Parathyroid adenoma (tissue), 2 donors: ENCODE data around the gene EHBP1L1.
A peak's percentile ranks its signal among the peaks of the same experiment; 100 is the strongest.

Experiments used
- H2AFZ ChIP-seq: fragments of 300-600 bp; sonication (generic); one replicate; pipeline ENCODE4 v1.7.0; 2017; ENCODE audit warnings: antibody characterized with exemption, mild to moderate bottlenecking
- H3K27ac ChIP-seq: fragments of 300-600 bp; sonication (generic); one replicate; pipeline ENCODE4 v1.7.0; 2017
- H3K27me3 ChIP-seq: fragments of 300-600 bp; sonication (generic); one replicate; pipeline ENCODE4 v1.7.0; 2017; ENCODE audit warnings: low read length; ENCODE audit not compliant: control insufficient read depth, insufficient read depth
- H3K36me3 ChIP-seq: fragments of 300-600 bp; sonication (generic); one replicate; pipeline ENCODE4 v1.7.0; 2017; ENCODE audit warnings: low read length; ENCODE audit not compliant: control insufficient read depth, insufficient read depth
- H3K4me1 ChIP-seq: fragments of 300-600 bp; sonication (generic); one replicate; pipeline ENCODE4 v1.7.0; 2017; ENCODE audit warnings: control low read depth
- H3K4me2 ChIP-seq: fragments of 300-600 bp; sonication (generic); one replicate; pipeline ENCODE4 v1.7.0; 2017; ENCODE audit warnings: low read length
- H3K4me3 ChIP-seq: fragments of 300-600 bp; sonication (generic); one replicate; pipeline ENCODE4 v1.7.0; 2017; ENCODE audit warnings: low read depth, low read length
- H3K79me2 ChIP-seq: fragments of 300-600 bp; sonication (generic); one replicate; pipeline ENCODE4 v1.7.0; 2017; ENCODE audit warnings: control low read depth
- H3K9ac ChIP-seq: fragments of 300-600 bp; sonication (generic); one replicate; pipeline ENCODE4 v1.7.0; 2017; ENCODE audit warnings: mild to moderate bottlenecking
- H3K9me3 ChIP-seq: fragments of 300-600 bp; sonication (generic); one replicate; pipeline ENCODE4 v1.7.0; 2017; ENCODE audit warnings: low read length; ENCODE audit not compliant: control insufficient read depth
- TF ChIP-seq, protein P1 (sequence below): fragments of 300-600 bp; sonication (generic); IDR thresholded peaks from one replicate; pipeline ENCODE4 v1.7.0; 2017; ENCODE audit warnings: antibody characterized with exemption, mild to moderate bottlenecking
- donor health status: primary hyperparathyroidism.

Gene EHBP1L1

DNA sequence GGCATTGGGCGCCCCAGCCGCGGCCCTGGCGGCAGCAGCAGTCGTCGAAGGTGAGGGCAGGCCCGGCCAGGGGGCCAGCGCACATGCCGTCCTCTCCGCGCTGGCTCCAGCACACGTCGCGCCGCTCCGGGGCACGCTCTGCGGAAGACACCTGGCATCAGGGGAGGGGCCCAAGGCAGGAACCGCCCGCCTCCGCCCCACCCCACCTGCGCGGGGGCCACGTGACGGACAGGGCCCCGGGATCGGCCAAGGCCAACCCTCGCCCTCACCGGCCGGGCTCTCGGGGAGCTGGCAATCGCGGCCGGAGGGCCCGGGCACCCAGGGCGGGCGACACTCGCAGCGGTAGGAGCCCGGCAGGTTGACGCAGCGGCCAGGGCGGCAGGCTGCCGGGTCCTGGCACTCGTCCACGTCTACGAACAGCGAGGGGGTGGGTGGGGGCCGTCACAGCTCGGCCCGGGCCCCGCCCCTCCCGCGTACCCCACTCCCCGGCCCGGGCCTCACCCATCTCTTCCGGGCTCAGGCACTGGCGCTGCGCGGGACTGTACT, 36.0 kb upstream of the EHBP1L1 start:
- H3K27me3 ChIP-seq: no peaks in the 10 kb centered on the region
- H2AFZ ChIP-seq: no peak overlapping the region
- TF ChIP-seq, protein P1, sequence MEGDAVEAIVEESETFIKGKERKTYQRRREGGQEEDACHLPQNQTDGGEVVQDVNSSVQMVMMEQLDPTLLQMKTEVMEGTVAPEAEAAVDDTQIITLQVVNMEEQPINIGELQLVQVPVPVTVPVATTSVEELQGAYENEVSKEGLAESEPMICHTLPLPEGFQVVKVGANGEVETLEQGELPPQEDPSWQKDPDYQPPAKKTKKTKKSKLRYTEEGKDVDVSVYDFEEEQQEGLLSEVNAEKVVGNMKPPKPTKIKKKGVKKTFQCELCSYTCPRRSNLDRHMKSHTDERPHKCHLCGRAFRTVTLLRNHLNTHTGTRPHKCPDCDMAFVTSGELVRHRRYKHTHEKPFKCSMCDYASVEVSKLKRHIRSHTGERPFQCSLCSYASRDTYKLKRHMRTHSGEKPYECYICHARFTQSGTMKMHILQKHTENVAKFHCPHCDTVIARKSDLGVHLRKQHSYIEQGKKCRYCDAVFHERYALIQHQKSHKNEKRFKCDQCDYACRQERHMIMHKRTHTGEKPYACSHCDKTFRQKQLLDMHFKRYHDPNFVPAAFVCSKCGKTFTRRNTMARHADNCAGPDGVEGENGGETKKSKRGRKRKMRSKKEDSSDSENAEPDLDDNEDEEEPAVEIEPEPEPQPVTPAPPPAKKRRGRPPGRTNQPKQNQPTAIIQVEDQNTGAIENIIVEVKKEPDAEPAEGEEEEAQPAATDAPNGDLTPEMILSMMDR: no peak
- H3K9me3 ChIP-seq: no peaks in the 10 kb centered on the region
- no peaks in the 10 kb centered on the region for H3K4me1 ChIP-seq
- peak overlapping the region; percentile 73 for H3K4me2 ChIP-seq
- H3K9ac ChIP-seq: no peak overlapping the region
- H3K4me3 ChIP-seq: peak overlapping the region; percentile 57
- no peaks in the 10 kb centered on the region for H3K79me2 ChIP-seq
- H3K27ac ChIP-seq: peak overlapping the region; percentile 45
- H3K36me3 ChIP-seq: no peaks in the 10 kb centered on the region

DNA sequence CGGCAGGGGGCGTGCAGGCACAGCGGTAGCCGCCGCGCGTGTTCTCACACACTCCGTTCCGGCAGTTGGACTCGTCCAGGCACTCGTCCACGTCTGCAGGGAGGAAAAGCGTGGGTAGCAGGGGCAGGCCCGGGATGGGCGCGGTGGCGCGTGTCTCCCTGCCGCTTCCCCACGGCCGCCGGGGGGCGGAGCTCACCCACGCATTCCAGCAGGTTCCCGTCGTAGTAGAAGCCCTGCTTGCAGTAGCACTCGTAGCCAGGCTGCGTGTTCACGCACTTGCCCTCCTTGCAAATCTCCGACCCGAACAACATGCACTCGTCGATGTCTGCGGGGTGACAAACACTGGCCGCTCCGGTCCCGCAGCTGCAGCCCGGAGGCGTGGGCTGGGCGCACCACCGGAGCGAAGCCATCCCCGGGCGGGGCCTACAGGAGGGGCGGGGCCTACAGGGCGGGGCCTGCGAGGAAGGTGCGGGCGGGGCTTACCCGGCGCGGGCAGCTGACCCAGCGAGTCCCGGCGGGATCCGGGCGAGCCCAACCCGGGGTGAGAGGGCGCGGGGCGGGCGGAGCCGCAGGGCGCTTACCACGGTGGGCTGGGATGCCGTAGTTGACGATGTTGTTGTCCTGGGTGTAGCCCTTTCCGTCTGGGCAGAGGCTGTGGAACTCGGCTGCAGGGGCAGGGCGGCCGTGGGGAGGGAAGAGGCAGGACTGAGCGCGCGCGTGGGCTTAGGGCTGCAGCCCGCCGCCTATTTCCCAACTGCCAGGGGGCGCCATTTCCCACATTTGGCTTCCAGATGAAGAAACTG, 35.4 kb upstream of the EHBP1L1 start:
- no peaks in the 10 kb centered on the region for H3K36me3 ChIP-seq
- no peaks in the 10 kb centered on the region for H3K9me3 ChIP-seq
- peak overlapping the region; percentile 73 for H3K4me2 ChIP-seq
- H2AFZ ChIP-seq: peak overlapping the region; percentile 42
- H3K9ac ChIP-seq: no peak overlapping the region
- peak overlapping the region; percentile 57 for H3K4me3 ChIP-seq
- no peaks in the 10 kb centered on the region for H3K79me2 ChIP-seq
- no peaks in the 10 kb centered on the region for H3K4me1 ChIP-seq
- H3K27ac ChIP-seq: peak overlapping the region; percentile 49
- TF ChIP-seq, protein P1: peak; percentile 47
- H3K27me3 ChIP-seq: no peaks in the 10 kb centered on the region

DNA sequence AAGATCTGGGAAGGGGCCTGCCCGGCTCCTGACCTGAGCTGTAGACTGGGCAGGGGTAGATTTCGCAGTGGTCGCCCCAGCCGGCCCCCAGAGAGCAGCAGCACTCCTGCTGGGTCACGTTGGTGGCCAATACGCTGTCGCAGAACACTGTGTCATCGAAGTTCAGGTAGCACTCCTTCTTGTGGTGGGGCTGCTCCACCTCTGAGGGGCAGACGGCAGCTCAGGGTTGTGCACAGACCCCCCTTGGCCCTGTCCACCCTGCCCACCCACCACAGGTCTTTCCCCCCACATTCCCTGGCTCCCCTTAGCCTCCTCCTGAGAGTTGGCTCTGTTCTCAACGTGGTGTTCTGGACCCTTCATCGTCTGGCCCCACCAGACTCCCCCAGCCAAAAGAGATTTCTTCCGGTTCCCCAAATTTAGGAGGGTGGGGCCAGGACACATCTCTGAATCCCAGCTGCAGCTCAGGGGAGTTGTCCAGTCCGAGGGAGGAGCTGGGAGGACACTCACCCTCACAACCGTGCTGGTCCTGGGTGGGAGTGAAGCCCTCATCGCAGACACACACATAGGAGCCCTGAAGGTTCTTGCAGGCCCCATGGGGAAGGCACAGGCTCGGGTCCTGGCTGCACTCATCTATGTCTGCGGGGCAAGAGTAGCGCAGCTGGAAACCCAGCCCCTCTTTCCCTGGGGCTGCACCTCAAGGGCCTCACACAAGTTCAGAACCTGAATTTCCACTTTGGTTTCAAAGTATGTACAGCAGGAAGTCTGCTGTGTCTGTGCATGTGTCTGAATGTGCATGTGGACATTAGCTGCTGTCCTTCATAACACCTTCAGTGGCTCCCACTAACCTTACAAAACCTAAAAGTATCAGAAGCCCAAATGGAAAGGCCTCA, 34.5 kb upstream of the EHBP1L1 start:
- H3K36me3 ChIP-seq: no peaks in the 10 kb centered on the region
- H3K27ac ChIP-seq: peak overlapping the region; percentile 49
- H3K27me3 ChIP-seq: no peaks in the 10 kb centered on the region
- no peak overlapping the region for H3K4me3 ChIP-seq
- no peaks in the 10 kb centered on the region for H3K4me1 ChIP-seq
- no peak overlapping the region for H3K9ac ChIP-seq
- H2AFZ ChIP-seq: no peak overlapping the region
- H3K4me2 ChIP-seq: peak overlapping the region; percentile 73
- no peaks in the 10 kb centered on the region for H3K79me2 ChIP-seq
- TF ChIP-seq, protein P1: no peak
- H3K9me3 ChIP-seq: no peaks in the 10 kb centered on the region

DNA sequence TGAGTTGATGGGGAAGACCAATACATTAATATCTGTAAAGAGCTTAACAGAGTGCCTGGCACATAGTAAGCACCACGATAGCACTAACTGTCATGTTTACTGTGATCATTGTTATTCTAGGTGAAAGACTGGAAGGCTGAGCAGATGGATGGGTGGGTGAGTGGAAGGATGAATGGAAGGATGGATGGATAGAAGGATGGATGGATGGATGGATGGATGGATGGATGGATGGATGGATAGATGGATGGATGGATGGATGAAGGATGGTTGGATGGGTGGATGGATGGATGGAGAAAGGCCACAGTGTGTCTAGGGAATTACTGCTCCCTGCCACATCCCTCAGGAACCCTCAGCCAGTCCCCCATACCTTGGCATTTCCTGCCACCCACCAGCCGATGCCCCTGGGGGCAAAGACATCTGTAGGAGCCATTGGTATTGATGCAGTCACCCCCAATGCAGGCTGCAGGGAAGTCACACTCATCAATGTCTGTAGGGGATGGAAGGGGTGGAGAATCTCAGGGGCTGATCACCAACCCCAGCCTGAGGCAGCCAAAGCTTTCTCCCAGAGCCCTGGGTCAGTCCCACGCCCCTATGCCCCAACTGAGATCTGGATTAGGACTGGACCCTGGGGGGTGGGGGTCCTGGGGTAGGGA, 33.0 kb upstream of the EHBP1L1 start:
- Histone ChIP-seq H3K4me3 (no peak overlapping the region), H3K36me3 (no peaks in the 10 kb centered on the region), H3K9me3 (no peaks in the 10 kb centered on the region), H3K79me2 (no peaks in the 10 kb centered on the region), H3K4me2 (no peak overlapping the region), H3K9ac (no peak overlapping the region), H3K27me3 (no peaks in the 10 kb centered on the region), H3K4me1 (no peaks in the 10 kb centered on the region), H2AFZ (no peak overlapping the region), H3K27ac (no peak overlapping the region)
- TF ChIP-seq, protein P1: no peak
